Panc1 (cell line): ENCODE measurements around the gene HAX1. TPM values are rescaled to one million over a fixed set of nuclear protein-coding genes. Genes with fewer than 3 reads are reported as not detected.
"Not testable (repeated sequence)": the region's sequence is repeated elsewhere in the genome, so short reads cannot be mapped to it uniquely, and the experiment has no call there.

Experiments used
- ATAC-seq: fragments of 200-7000 bp; cut with Tn5 transposase; 2 replicates; pipeline ENCODE4 v1.9.1; 2020; ENCODE audit warnings: mild to moderate bottlenecking, moderate library complexity
- BruUV-seq: library from RNA; stranded (reverse); fragments of 400-500 nt; replicated peaks from 2 replicates; lab custom pipeline; 2021; lab: Mats Ljungman, UMichigan
- CTCF ChIA-PET: fragments of 300-600 bp; sonication (Branson Sonifier 250); formaldehyde crosslinking; loops from one replicate; lab custom pipeline; 2022; ENCODE audit warnings: antibody characterized with exemption; lab: Charles Lee
- POLR2A ChIA-PET: fragments of 300-600 bp; sonication (Branson Sonifier 250); formaldehyde crosslinking; loops from one replicate; lab custom pipeline; 2022; ENCODE audit warnings: antibody characterized with exemption; lab: Charles Lee
- DNase-seq: peaks from one replicate; pipeline ENCODE4 v3.0.0-alpha.2; 2010; ENCODE audit warnings: low read depth, low spot score
- H3K27ac ChIP-seq: 2 replicates; pipeline ENCODE4 v1.5.1; 2011; ENCODE audit warnings: mild to moderate bottlenecking, low read length, inconsistent platforms
- H3K27me3 ChIP-seq: fragments of 200-500 bp; sonication (Bioruptor generic); 2 replicates; pipeline ENCODE4 v1.6.0; 2014; ENCODE audit warnings: low read length, inconsistent platforms; ENCODE audit not compliant: control insufficient read depth, insufficient read depth
- H3K36me3 ChIP-seq: fragments of 200-500 bp; sonication (Bioruptor generic); 2 replicates; pipeline ENCODE4 v1.5.1; 2014; ENCODE audit warnings: inconsistent platforms, mild to moderate bottlenecking, low read length, moderate library complexity; ENCODE audit not compliant: control insufficient read depth, insufficient read depth
- H3K4me1 ChIP-seq: 2 replicates; pipeline ENCODE4 v1.5.1; 2011; ENCODE audit warnings: inconsistent platforms, mild to moderate bottlenecking, low read length, moderate library complexity; ENCODE audit not compliant: control insufficient read depth, insufficient read depth
- H3K4me3 ChIP-seq, 2 experiments: 2 replicates each; pipeline ENCODE4 v1.5.1; 2011 to 2012; ENCODE audit warnings: low read depth in 2 of 2, low read length in 2 of 2, mild to moderate bottlenecking in 2 of 2, inconsistent platforms in 1 of 2, moderate library complexity in 1 of 2
- H3K9me3 ChIP-seq: fragments of 200-500 bp; sonication (Bioruptor generic); 2 replicates; pipeline ENCODE4 v1.5.1; 2014; ENCODE audit warnings: low read depth, mild to moderate bottlenecking, inconsistent platforms, low read length, moderate library complexity; ENCODE audit not compliant: control insufficient read depth, insufficient read depth
- CTCF ChIP-seq: fragments of 450-650 bp; IDR thresholded peaks from 2 replicates; pipeline ENCODE4 v1.5.1; 2017; ENCODE audit warnings: mild to moderate bottlenecking
- POLR2AphosphoS5 ChIP-seq: IDR thresholded peaks from 2 replicates; pipeline ENCODE4 v1.6.1; 2012; ENCODE audit warnings: mild to moderate bottlenecking, low read depth, low read length, moderate library complexity
- REST ChIP-seq, 2 experiments: IDR thresholded peaks; 2 replicates each; pipeline ENCODE4 v1.6.1; 2011 to 2012; ENCODE audit warnings: low read depth in 2 of 2, control low read depth in 1 of 2, low read length in 1 of 2, mild to moderate bottlenecking in 1 of 2, moderate library complexity in 1 of 2; ENCODE audit not compliant: insufficient read depth in 1 of 2
- SIN3A ChIP-seq: IDR thresholded peaks from 2 replicates; pipeline ENCODE4 v1.6.1; 2012; ENCODE audit warnings: low read depth, mild to moderate bottlenecking, low read length, moderate library complexity, borderline replicate concordance; ENCODE audit not compliant: insufficient read depth
- TCF7L2 ChIP-seq: IDR thresholded peaks from 2 replicates; pipeline ENCODE4 v1.6.1; 2011; ENCODE audit warnings: mild to moderate bottlenecking, low read depth, low read length, inconsistent platforms
- in situ Hi-C: cut with HindIII; loops from 2 replicates; pipeline ENCODE4 v1.10.0; 2016; ENCODE audit warnings: low sequenced_read_pairs, low pct_unique_long_range_greater_than_20kb
- intact Hi-C: fragments of 100-400 bp; cut with micrococcal nuclease; formaldehyde crosslinking; loops from one replicate; pipeline ENCODE4 v1.10.0; 2022; ENCODE audit not compliant: unreplicated experiment
- total RNA-seq: library from RNA; stranded (reverse); gene quantifications from one replicate; pipeline ENCODE4 v1.2.1, GENCODE V29; 2021; ENCODE audit not compliant: unreplicated experiment

The HAX1 gene
- total RNA-seq, 1 experiment from 2014 or later = 110 TPM

GRCh38 chr1:154318386-154318785 is 46.0 kb downstream of the HAX1 start:
- no TSS peak for BruUV-seq
- no peaks in the 10 kb centered on the region for H3K27me3 ChIP-seq
- no peak for TF ChIP-seq SIN3A
- no peak for TF ChIP-seq CTCF
- TF ChIP-seq POLR2AphosphoS5 = no peak
- no peak for TF ChIP-seq TCF7L2
- TF ChIP-seq REST (IDR thresholded peaks at IDR 0.05; ENCODE audit: insufficient read depth in 1 of 2, low read depth in 2 of 2, low read length in 1 of 2) = no peak

GRCh38 chr1:154320882-154321608 is 48.6 kb downstream of the HAX1 start, which contains the start of gene AQP10:
Gene AQP10 (plus strand): TSS chr1:154321093. CDS start chr1:154321156, 63 bp downstream.
- BruUV-seq = no TSS peak
- Histone ChIP-seq H3K27ac (no peak within 1 kb of the TSS), H3K36me3 (no peaks in the 10 kb centered on the region), H3K4me3 (no peak within 1 kb of the TSS), H3K9me3 (no peaks in the 10 kb centered on the region; the same call in 1 of the 2 replicates), H3K27me3 (no peaks in the 10 kb centered on the region), H3K4me1 (no peaks in the 10 kb centered on the region; the same call in 1 of the 2 replicates)
- no peak for ATAC-seq
- in situ Hi-C loops (no loop called here), intact Hi-C loops (no loop called here)
- CTCF ChIA-PET = interaction anchor here (0.6 kb wide), 1 partner anchor 15 kb away, joined by 3 read pairs; no protein-coding TSS in a partner anchor
- POLR2A ChIA-PET = no interaction called here
- DNase-seq = no peak
- TF ChIP-seq SIN3A (no peak), REST (IDR thresholded peaks at IDR 0.05; ENCODE audit: insufficient read depth in 1 of 2, low read depth in 2 of 2, low read length in 1 of 2) (no peak), POLR2AphosphoS5 (no peak), CTCF (no peak)

More at GRCh38 chr1:154318386-154318785, 46.0 kb downstream of the HAX1 start:
- H3K4me1 ChIP-seq = no peaks in the 10 kb centered on the region
- CTCF ChIA-PET = no interaction called here
- intact Hi-C loops = no loop called here
- POLR2A ChIA-PET = no interaction called here
- no peak for ATAC-seq
- H3K27ac ChIP-seq = no peak overlapping the region
- no peaks in the 10 kb centered on the region for H3K36me3 ChIP-seq
- in situ Hi-C loops = no loop called here
- no peak overlapping the region for H3K4me3 ChIP-seq
- DNase-seq = no peak
- no peaks in the 10 kb centered on the region; the same call in 1 of the 2 replicates for H3K9me3 ChIP-seq

- DNase-seq, H3K27ac ChIP-seq, CTCF ChIA-PET, H3K9me3 ChIP-seq, POLR2A ChIA-PET, H3K27me3 ChIP-seq, in situ Hi-C loops, H3K4me1 ChIP-seq, intact Hi-C loops, H3K4me3 ChIP-seq, BruUV-seq, ATAC-seq, H3K36me3 ChIP-seq: not testable (repeated sequence)
Measured at GRCh38 chr1:154321609-154321934, 49.1 kb downstream of the HAX1 start.
